Ovary (tissue), 3 donors: ENCODE measurements around the gene RPTOR.

ENCODE experiments used
- CTCF ChIP-seq, 3 donors: fragments of 450-650 bp in 2 of 3; fragments of 200-600 bp in 1 of 3; IDR thresholded peaks; one replicate each; pipeline versions ENCODE4 v1.5.1 to v1.8.0; 2016 to 2022; ENCODE audit warnings: antibody characterized with exemption in 3 of 3, mild to moderate bottlenecking in 1 of 3
- EP300 ChIP-seq: sonication (generic); formaldehyde crosslinking; IDR thresholded peaks from one replicate; pipeline ENCODE4 v1.6.1; 2017; ENCODE audit warnings: antibody characterized with exemption
- POLR2A ChIP-seq: fragments of 450-650 bp; IDR thresholded peaks from one replicate; pipeline ENCODE4 v1.6.1; 2017; ENCODE audit warnings: antibody characterized with exemption, mild to moderate bottlenecking, moderate library complexity
- donor health status: DM: no; HTN: no; CAD: no.

GRCh38 chr17:80907281-80907680 lies 362.6 kb downstream of the RPTOR start:
- TF ChIP-seq POLR2A, result no peak
- TF ChIP-seq CTCF (IDR thresholded peaks at IDR 0.05), result no peak
- no peak for TF ChIP-seq EP300
